ENCODE measurements around the gene IQSEC1.

Gene IQSEC1

GRCh38 chr3:12975748-12976522 is 97.3 kb downstream of the IQSEC1 start:
- WGBS, result 89% methylated on average over 12 of the region's 12 CpGs
- no peaks in the 10 kb centered on the region for H3K27me3 ChIP-seq (ENCODE audit: insufficient read depth, low read length)
- H3K4me3 ChIP-seq (ENCODE audit: low read length), result no peak overlapping the region
- no peaks in the 10 kb centered on the region for H3K36me3 ChIP-seq (ENCODE audit: insufficient read depth, low read length)
- no peak overlapping the region for H3K27ac ChIP-seq (ENCODE audit: low read depth, low read length)
- H3K9ac ChIP-seq (ENCODE audit: low read depth, low read length), result no peak overlapping the region
- peaks cover 11% of the 10 kb centered on the region for H3K4me1 ChIP-seq (ENCODE audit: insufficient read depth, low read length)
- no peaks in the 10 kb centered on the region for H3K9me3 ChIP-seq (ENCODE audit: insufficient read depth, low read depth, low read length)

GRCh38 chr3:12974819-12975218 is 98.4 kb downstream of the IQSEC1 start:
- Histone ChIP-seq H3K9ac (ENCODE audit: low read depth, low read length) (no peak overlapping the region), H3K4me1 (ENCODE audit: insufficient read depth, low read length) (peaks cover 11% of the 10 kb centered on the region), H3K4me3 (ENCODE audit: low read length) (no peak overlapping the region), H3K9me3 (ENCODE audit: insufficient read depth, low read depth, low read length) (no peaks in the 10 kb centered on the region), H3K27me3 (ENCODE audit: insufficient read depth, low read length) (no peaks in the 10 kb centered on the region), H3K36me3 (ENCODE audit: insufficient read depth, low read length) (no peaks in the 10 kb centered on the region), H3K27ac (ENCODE audit: low read depth, low read length) (no peak overlapping the region)
- WGBS, result 92% methylated on average over 6 of the region's 6 CpGs

- H3K4me3 ChIP-seq (ENCODE audit: low read length), result no peak overlapping the region
- no peak overlapping the region for H3K9ac ChIP-seq (ENCODE audit: low read depth, low read length)
- peaks cover 11% of the 10 kb centered on the region for H3K4me1 ChIP-seq (ENCODE audit: insufficient read depth, low read length)
- H3K36me3 ChIP-seq (ENCODE audit: insufficient read depth, low read length), result no peaks in the 10 kb centered on the region
- H3K9me3 ChIP-seq (ENCODE audit: insufficient read depth, low read depth, low read length), result no peaks in the 10 kb centered on the region
- no peaks in the 10 kb centered on the region for H3K27me3 ChIP-seq (ENCODE audit: insufficient read depth, low read length)
- H3K27ac ChIP-seq (ENCODE audit: low read depth, low read length), result no peak overlapping the region
- WGBS, result 93% methylated on average over 6 of the region's 6 CpGs
Observed at GRCh38 chr3:12974334-12974733, 98.9 kb downstream of the IQSEC1 start.

GRCh38 chr3:12973827-12974226 is 99.4 kb downstream of the IQSEC1 start:
- no peaks in the 10 kb centered on the region for H3K36me3 ChIP-seq (ENCODE audit: insufficient read depth, low read length)
- no peak overlapping the region for H3K27ac ChIP-seq (ENCODE audit: low read depth, low read length)
- no peak overlapping the region for H3K4me3 ChIP-seq (ENCODE audit: low read length)
- 0 out of 2 replicates have a peak, but pooled peaks cover 2% of the 10 kb centered on the region for H3K27me3 ChIP-seq (ENCODE audit: insufficient read depth, low read length)
- peaks cover 11% of the 10 kb centered on the region for H3K4me1 ChIP-seq (ENCODE audit: insufficient read depth, low read length)
- no peak overlapping the region for H3K9ac ChIP-seq (ENCODE audit: low read depth, low read length)
- H3K9me3 ChIP-seq (ENCODE audit: insufficient read depth, low read depth, low read length), result no peaks in the 10 kb centered on the region
- 91% methylated on average over 6 of the region's 6 CpGs for WGBS

GRCh38 chr3:12972781-12973702 is 100.2 kb downstream of the IQSEC1 start:
- Histone ChIP-seq H3K36me3 (ENCODE audit: insufficient read depth, low read length) (no peaks in the 10 kb centered on the region), H3K9me3 (ENCODE audit: insufficient read depth, low read depth, low read length) (no peaks in the 10 kb centered on the region), H3K27me3 (ENCODE audit: insufficient read depth, low read length) (peaks cover 10% of the 10 kb centered on the region), H3K4me3 (ENCODE audit: low read length) (no peak overlapping the region), H3K9ac (ENCODE audit: low read depth, low read length) (no peak overlapping the region), H3K27ac (ENCODE audit: low read depth, low read length) (no peak overlapping the region), H3K4me1 (ENCODE audit: insufficient read depth, low read length) (peaks cover 9% of the 10 kb centered on the region)
- 86% methylated on average over 10 of the region's 10 CpGs for WGBS

- no peak overlapping the region for H3K27ac ChIP-seq (ENCODE audit: low read depth, low read length)
- H3K9me3 ChIP-seq (ENCODE audit: insufficient read depth, low read depth, low read length), result no peaks in the 10 kb centered on the region
- H3K27me3 ChIP-seq (ENCODE audit: insufficient read depth, low read length), result peaks cover 11% of the 10 kb centered on the region
- no peak overlapping the region for H3K9ac ChIP-seq (ENCODE audit: low read depth, low read length)
- no peak overlapping the region for H3K4me3 ChIP-seq (ENCODE audit: low read length)
- no peaks in the 10 kb centered on the region for H3K4me1 ChIP-seq (ENCODE audit: insufficient read depth, low read length)
- no peaks in the 10 kb centered on the region for H3K36me3 ChIP-seq (ENCODE audit: insufficient read depth, low read length)
- 96% methylated on average over 3 of the region's 3 CpGs for WGBS
Observed at GRCh38 chr3:12972043-12972442, 101.2 kb downstream of the IQSEC1 start.

- Histone ChIP-seq H3K27ac (ENCODE audit: low read depth, low read length) (no peak overlapping the region), H3K9ac (ENCODE audit: low read depth, low read length) (no peak overlapping the region), H3K36me3 (ENCODE audit: insufficient read depth, low read length) (no peaks in the 10 kb centered on the region), H3K4me3 (ENCODE audit: low read length) (no peak overlapping the region), H3K4me1 (ENCODE audit: insufficient read depth, low read length) (peaks cover 6% of the 10 kb centered on the region; the same call in 1 of the 2 replicates), H3K27me3 (ENCODE audit: insufficient read depth, low read length) (peaks cover 11% of the 10 kb centered on the region), H3K9me3 (ENCODE audit: insufficient read depth, low read depth, low read length) (no peaks in the 10 kb centered on the region)
- 90% methylated on average over 5 of the region's 5 CpGs for WGBS
Observed at GRCh38 chr3:12970684-12971083, 102.5 kb downstream of the IQSEC1 start.

GRCh38 chr3:12969486-12969885 is 103.7 kb downstream of the IQSEC1 start:
- Histone ChIP-seq H3K9me3 (ENCODE audit: insufficient read depth, low read depth, low read length) (no peaks in the 10 kb centered on the region), H3K36me3 (ENCODE audit: insufficient read depth, low read length) (no peaks in the 10 kb centered on the region), H3K27me3 (ENCODE audit: insufficient read depth, low read length) (peaks cover 11% of the 10 kb centered on the region), H3K4me1 (ENCODE audit: insufficient read depth, low read length) (peaks cover 6% of the 10 kb centered on the region; the same call in 1 of the 2 replicates), H3K27ac (ENCODE audit: low read depth, low read length) (no peak overlapping the region), H3K9ac (ENCODE audit: low read depth, low read length) (no peak overlapping the region), H3K4me3 (ENCODE audit: low read length) (no peak overlapping the region)
- 78% methylated on average over 6 of the region's 6 CpGs for WGBS

- Histone ChIP-seq H3K4me3 (ENCODE audit: low read length) (no peak overlapping the region), H3K27ac (ENCODE audit: low read depth, low read length) (no peak overlapping the region), H3K36me3 (ENCODE audit: insufficient read depth, low read length) (no peaks in the 10 kb centered on the region), H3K27me3 (ENCODE audit: insufficient read depth, low read length) (peaks cover 11% of the 10 kb centered on the region), H3K9ac (ENCODE audit: low read depth, low read length) (no peak overlapping the region), H3K9me3 (ENCODE audit: insufficient read depth, low read depth, low read length) (no peaks in the 10 kb centered on the region), H3K4me1 (ENCODE audit: insufficient read depth, low read length) (peaks cover 6% of the 10 kb centered on the region; the same call in 1 of the 2 replicates)
- 91% methylated on average over 5 of the region's 5 CpGs for WGBS
Observed at GRCh38 chr3:12968541-12968940, 104.7 kb downstream of the IQSEC1 start.

GRCh38 chr3:12967606-12968351 is 105.5 kb downstream of the IQSEC1 start:
- 5% methylated on average over 63 of the region's 64 CpGs for WGBS
- Histone ChIP-seq H3K9ac (ENCODE audit: low read depth, low read length) (peak overlapping the region; percentile 83), H3K4me3 (ENCODE audit: low read length) (peak overlapping the region; percentile 77), H3K4me1 (ENCODE audit: insufficient read depth, low read length) (peaks cover 6% of the 10 kb centered on the region; the same call in 1 of the 2 replicates), H3K27me3 (ENCODE audit: insufficient read depth, low read length) (peaks cover 11% of the 10 kb centered on the region), H3K9me3 (ENCODE audit: insufficient read depth, low read depth, low read length) (no peaks in the 10 kb centered on the region), H3K36me3 (ENCODE audit: insufficient read depth, low read length) (no peaks in the 10 kb centered on the region), H3K27ac (ENCODE audit: low read depth, low read length) (no peak overlapping the region)

All from HUES64 (cell line).